Naive thymus-derived CD4-positive, alpha-beta T cell (primary cell): ENCODE results near the gene GPR27. TPM values are rescaled to one million over a fixed set of nuclear protein-coding genes. Genes with fewer than 3 reads are reported as not detected.

Source experiments
- ATAC-seq: fragments of 150-1000 bp; cut with Tn5 transposase; 2 replicates; pipeline ENCODE4 v1.10.0; 2021; ENCODE audit warnings: mild to moderate bottlenecking, moderate library complexity
- CTCF ChIA-PET: fragments of 350-600 bp; sonication (Branson Sonifier 250); formaldehyde crosslinking; loops from one replicate; lab custom pipeline; 2021; ENCODE audit warnings: antibody characterized with exemption; lab: Charles Lee
- POLR2A ChIA-PET: fragments of 350-600 bp; sonication (Branson Sonifier 250); formaldehyde crosslinking; loops from one replicate; lab custom pipeline; 2021; ENCODE audit warnings: antibody characterized with exemption, inconsistent platforms; lab: Charles Lee
- DNase-seq, 9 donors: peaks; one replicate each; pipeline versions ENCODE4 v3.0.0 to v3.0.0-alpha.2; 2020 to 2022; ENCODE audit warnings: mixed read lengths in 1 of 9
- H3K27ac ChIP-seq: one replicate; pipeline ENCODE4 v1.7.0; 2013; ENCODE audit warnings: mild to moderate bottlenecking, low read depth, low read length, moderate library complexity
- H3K27me3 ChIP-seq, 2 donors: one replicate each; pipeline ENCODE4 v1.7.0; 2013; ENCODE audit warnings: low read length in 2 of 2, mild to moderate bottlenecking in 2 of 2, moderate library complexity in 2 of 2; ENCODE audit not compliant: control insufficient read depth in 2 of 2, insufficient read depth in 2 of 2
- H3K36me3 ChIP-seq, 3 experiments: 1 replicate in 2 of 3; 2 replicates in 1 of 3; pipeline ENCODE4 v1.7.0; 2013; ENCODE audit warnings: low read length in 3 of 3, mild to moderate bottlenecking in 3 of 3, moderate library complexity in 1 of 3; ENCODE audit not compliant: insufficient read depth in 3 of 3, control insufficient read depth in 2 of 3
- H3K4me1 ChIP-seq, 2 donors: one replicate each; pipeline ENCODE4 v1.7.0; 2013; ENCODE audit warnings: low read length in 2 of 2, mild to moderate bottlenecking in 2 of 2, moderate library complexity in 1 of 2; ENCODE audit not compliant: control insufficient read depth in 2 of 2, insufficient read depth in 2 of 2
- H3K4me3 ChIP-seq: 2 replicates; pipeline ENCODE4 v1.7.0; 2013; ENCODE audit warnings: mild to moderate bottlenecking, low read length
- H3K9me3 ChIP-seq, 3 experiments: 1 replicate in 2 of 3; 2 replicates in 1 of 3; pipeline ENCODE4 v1.7.0; 2013; ENCODE audit warnings: low read length in 3 of 3; ENCODE audit not compliant: control insufficient read depth in 2 of 3
- H3K27ac Mint-ChIP-seq, 9 donors: one replicate each; pipeline ENCODE4 v1.8.0; 2020 to 2022; ENCODE audit warnings: mixed read lengths in 9 of 9, mild to moderate bottlenecking in 8 of 9, moderate library complexity in 5 of 9, inconsistent platforms in 2 of 9
- H3K27me3 Mint-ChIP-seq, 5 donors: one replicate each; pipeline ENCODE4 v1.8.0; 2021 to 2022; ENCODE audit warnings: mixed read lengths in 5 of 5, mild to moderate bottlenecking in 1 of 5
- H3K36me3 Mint-ChIP-seq, 5 donors: one replicate each; pipeline ENCODE4 v1.8.0; 2020 to 2022; ENCODE audit warnings: mixed read lengths in 5 of 5, mild to moderate bottlenecking in 3 of 5, inconsistent platforms in 1 of 5
- H3K4me1 Mint-ChIP-seq, 7 donors: one replicate each; pipeline ENCODE4 v1.8.0; 2020 to 2022; ENCODE audit warnings: mixed read lengths in 7 of 7, mild to moderate bottlenecking in 3 of 7, inconsistent platforms in 1 of 7
- H3K4me3 Mint-ChIP-seq, 10 donors: one replicate each; pipeline ENCODE4 v1.8.0; 2020 to 2022; ENCODE audit warnings: mild to moderate bottlenecking in 10 of 10, mixed read lengths in 10 of 10, moderate library complexity in 6 of 10, inconsistent platforms in 2 of 10
- H3K9me3 Mint-ChIP-seq, 11 donors: one replicate each; pipeline ENCODE4 v1.8.0; 2020 to 2022; ENCODE audit warnings: mixed read lengths in 11 of 11, mild to moderate bottlenecking in 4 of 11, inconsistent platforms in 1 of 11, moderate library complexity in 1 of 11
- intact Hi-C, 2 donors: fragments of 100-400 bp; cut with micrococcal nuclease; formaldehyde crosslinking; loops; one replicate each; pipeline ENCODE4 v1.15.1; 2023
- polyA plus RNA-seq, 2 donors: library from polyadenylated mRNA; unstranded; fragments of 300-500 nt; fragmentation: Illumina TruSeq; gene quantifications; one replicate each; pipeline ENCODE4 v1.2.3, GENCODE V29; 2021
- total RNA-seq, 6 experiments: library from RNA in 5 of 6; stranded (reverse) in 5 of 6; gene quantifications; 1 replicate in 5 of 6; 2 replicates in 1 of 6; pipeline ENCODE4 v1.2.3 and lab custom pipeline; 2021 to 2026

The GPR27 gene
- total and polyA plus RNA-seq, 7 experiments from 2014 or later = 0.24 to 4.7 (median 0.60) TPM; not detected in 4

DNA sequence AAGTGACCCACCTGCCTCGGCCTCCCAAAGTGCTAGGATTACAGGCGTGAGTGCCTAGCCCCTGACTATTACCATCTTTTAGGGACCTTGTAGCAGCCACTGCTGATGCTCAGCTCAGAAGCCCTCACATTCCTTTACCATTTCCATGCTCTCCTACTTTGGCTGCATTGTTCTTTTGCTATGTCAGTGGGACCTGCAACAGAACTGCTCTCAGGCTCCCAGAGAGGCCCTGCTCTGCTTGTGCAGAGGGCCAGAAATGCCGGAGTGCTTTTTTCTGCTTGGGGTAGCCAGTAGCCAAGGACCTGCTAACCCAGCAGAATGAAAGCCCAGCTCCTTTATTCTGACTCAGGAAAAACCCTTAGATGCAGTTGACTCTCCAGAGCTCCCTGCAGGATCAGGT, 49.6 kb downstream of the GPR27 start:
- no peak for DNase-seq
- POLR2A ChIA-PET = no interaction called here
- no peaks in the 10 kb centered on the region for H3K4me1 Mint-ChIP-seq
- Histone ChIP-seq H3K36me3 (no peaks in the 10 kb centered on the region), H3K27me3 (no peaks in the 10 kb centered on the region), H3K4me1 (no peaks in the 10 kb centered on the region), H3K27ac (no peak overlapping the region), H3K4me3 (no peak overlapping the region), H3K9me3 (no peaks in the 10 kb centered on the region)
- H3K9me3 Mint-ChIP-seq = no peaks in the 10 kb centered on the region
- intact Hi-C loops = no loop called here
- no peaks in the 10 kb centered on the region for H3K36me3 Mint-ChIP-seq
- no peak overlapping the region for H3K27ac Mint-ChIP-seq
- H3K4me3 Mint-ChIP-seq = no peak overlapping the region
- no peak for ATAC-seq
- H3K27me3 Mint-ChIP-seq = peaks cover 5 to 33% (median 24%) of the 10 kb centered on the region in 5 donors
- CTCF ChIA-PET = no interaction called here

DNA sequence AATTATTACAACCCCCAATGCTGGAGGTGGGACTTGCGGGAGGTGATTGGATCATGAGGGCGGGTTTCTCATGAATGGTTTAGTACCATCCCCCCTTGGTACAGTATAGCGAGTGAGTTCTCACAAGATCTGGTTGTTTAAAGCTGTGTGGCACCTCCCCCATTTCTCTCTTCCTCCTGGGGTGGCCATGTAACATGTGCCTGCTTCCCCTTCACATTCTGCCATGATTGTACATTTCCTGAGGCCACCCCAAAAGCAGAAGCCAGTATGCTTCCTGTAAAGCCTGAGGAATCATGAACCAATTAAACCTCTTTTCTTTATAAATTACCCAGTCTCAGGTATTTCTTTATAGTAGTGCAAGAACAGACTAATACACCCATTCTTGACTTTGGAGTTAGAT, 51.5 kb downstream of the GPR27 start:
- Mint-ChIP-seq H3K9me3 (no peaks in the 10 kb centered on the region), H3K4me3 (no peak overlapping the region), H3K27me3 (peaks cover 1 to 21% (median 15%) of the 10 kb centered on the region in 5 donors), H3K27ac (no peak overlapping the region), H3K36me3 (no peaks in the 10 kb centered on the region), H3K4me1 (no peaks in the 10 kb centered on the region)
- no peak overlapping the region for H3K4me3 ChIP-seq
- H3K27me3 ChIP-seq = no peaks in the 10 kb centered on the region
- no peaks in the 10 kb centered on the region for H3K9me3 ChIP-seq
- CTCF ChIA-PET = no interaction called here
- POLR2A ChIA-PET = no interaction called here
- no peaks in the 10 kb centered on the region for H3K4me1 ChIP-seq
- ATAC-seq = peak; percentile 80
- intact Hi-C loops = no loop called here
- no peak for DNase-seq
- H3K27ac ChIP-seq = no peak overlapping the region
- H3K36me3 ChIP-seq = no peaks in the 10 kb centered on the region

DNA sequence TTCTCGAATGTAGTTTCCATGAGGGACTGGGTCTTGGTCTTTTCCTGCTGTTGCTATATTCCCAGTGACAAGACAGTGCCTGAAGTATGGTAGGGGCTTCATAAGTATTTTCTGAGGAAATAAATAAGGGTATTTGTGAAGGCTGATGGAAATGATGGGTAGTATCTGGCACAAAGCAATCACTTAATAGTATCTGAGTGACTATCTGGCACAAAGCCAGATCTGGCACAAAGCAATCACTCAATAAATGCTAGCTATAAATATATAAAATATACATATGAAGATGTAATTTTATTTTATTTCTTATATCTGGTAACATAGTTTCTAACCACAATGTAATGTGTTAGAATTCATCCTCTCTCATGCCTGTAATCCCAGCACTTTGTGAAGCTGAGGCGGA, 52.0 kb downstream of the GPR27 start:
- Histone ChIP-seq H3K4me1 (no peaks in the 10 kb centered on the region), H3K36me3 (no peaks in the 10 kb centered on the region), H3K4me3 (no peak overlapping the region), H3K27me3 (no peaks in the 10 kb centered on the region), H3K27ac (no peak overlapping the region), H3K9me3 (no peaks in the 10 kb centered on the region)
- H3K27ac Mint-ChIP-seq = no peak overlapping the region
- intact Hi-C loops = no loop called here
- no peaks in the 10 kb centered on the region for H3K9me3 Mint-ChIP-seq
- DNase-seq (no peak), ATAC-seq (no peak)
- H3K4me3 Mint-ChIP-seq = no peak overlapping the region
- ChIA-PET POLR2A (no interaction called here), CTCF (interaction anchor here (0.7 kb wide), 1 partner anchor 64 kb away, joined by 6 read pairs; no protein-coding TSS in a partner anchor)
- peaks cover 0 to 20% (median 15%) of the 10 kb centered on the region in 5 donors for H3K27me3 Mint-ChIP-seq
- H3K36me3 Mint-ChIP-seq = no peaks in the 10 kb centered on the region
- H3K4me1 Mint-ChIP-seq = no peaks in the 10 kb centered on the region

Other genes starting within 250 kb of the GPR27 start
- 100 to 1,000 TPM; 104 to 537 (median 456) TPM for gene FOXP1, start 170.1 kb upstream of the GPR27 start, total RNA-seq
- 100 to 1,000 TPM; 408 to 431 TPM for gene FOXP1, start 170.1 kb upstream of the GPR27 start, polyA plus RNA-seq
- gene EIF4E3, start 28.5 kb upstream of the GPR27 start, total RNA-seq = 10 to 100 TPM; 28.5 to 72.8 (median 39.2) TPM
- 10 to 100 TPM; 17.7 to 26.1 TPM for gene EIF4E3, start 28.5 kb upstream of the GPR27 start, polyA plus RNA-seq
- gene PROK2, start 31.3 kb downstream of the GPR27 start, total RNA-seq = 10 to 100 TPM in 1 of 5 experiments, not detected in 4; 14.1 TPM
- gene PROK2, start 31.3 kb downstream of the GPR27 start, polyA plus RNA-seq = not detected